Heart right ventricle (tissue), 16 donors: Measurements from ENCODE around the gene BCAR3. TPM values are rescaled to one million over a fixed set of nuclear protein-coding genes. Genes with fewer than 3 reads are reported as not detected.

Source experiments
- ATAC-seq, 8 donors: fragments of 200-7000 bp; cut with Tn5 transposase; one replicate each; pipeline ENCODE4 v1.9.1; 2020; ENCODE audit warnings: mild to moderate bottlenecking in 8 of 8, moderate library complexity in 8 of 8, moderate number of reproducible peaks in 1 of 8
- DNase-seq, 2 donors: peaks; one replicate each; pipeline ENCODE4 v3.0.0-alpha.2; 2020
- H3K27ac ChIP-seq, 10 donors: fragments of 200-600 bp; sonication (generic) in 2 of 10; one replicate each; pipeline versions ENCODE4 v1.5.0 to v1.8.0; 2020 to 2022; ENCODE audit warnings: mild to moderate bottlenecking in 3 of 10
- H3K27me3 ChIP-seq, 7 donors: fragments of 200-600 bp; one replicate each; pipeline ENCODE4 v1.8.0; 2021 to 2022; ENCODE audit warnings: mild to moderate bottlenecking in 2 of 7
- H3K36me3 ChIP-seq, 9 donors: fragments of 200-600 bp; sonication (generic) in 1 of 9; one replicate each; pipeline versions ENCODE4 v1.5.0 to v1.8.0; 2020 to 2022; ENCODE audit warnings: mild to moderate bottlenecking in 2 of 9
- H3K4me1 ChIP-seq, 9 donors: fragments of 200-600 bp; sonication (generic) in 1 of 9; one replicate each; pipeline versions ENCODE4 v1.5.0 to v1.8.0; 2020 to 2022; ENCODE audit warnings: mild to moderate bottlenecking in 4 of 9
- H3K4me3 ChIP-seq, 10 donors: fragments of 200-600 bp; sonication (generic) in 2 of 10; one replicate each; pipeline versions ENCODE4 v1.5.0 to v1.8.0; 2020 to 2022; ENCODE audit warnings: mild to moderate bottlenecking in 7 of 10, moderate library complexity in 2 of 10
- H3K9me3 ChIP-seq, 11 donors: fragments of 200-600 bp in 10 of 11; sonication (generic) in 2 of 11; one replicate each; pipeline versions ENCODE4 v1.5.0 to v1.8.0; 2013 to 2022; ENCODE audit warnings: mild to moderate bottlenecking in 2 of 11, control low read depth in 1 of 11, moderate library complexity in 1 of 11
- WGBS, 2 donors: extraction: QIAGEN DNeasy Blood & Tissue Kit; methylation state at CpG; one replicate each; pipeline ENCODE4 v1.1.7; 2013; ENCODE audit warnings: inconsistent platforms in 1 of 2; 5-methylcytosine and 5-hydroxymethylcytosine counted together
- intact Hi-C, 10 donors: fragments of 100-400 bp; cut with DNase I; formaldehyde crosslinking; loops; one replicate each; pipeline versions ENCODE4 v1.11.1 to v1.14.2; 2022
- polyA plus RNA-seq, 2 donors: library from polyadenylated mRNA; stranded (reverse); fragments of 200-250 nt; gene quantifications; one replicate each; pipeline ENCODE4 v1.2.3, GENCODE V29; 2013
- total RNA-seq, 10 donors: library from RNA; stranded (reverse); fragmentation: NEBNext Ultra II Directional in 3 of 10; extraction: Animal tissue kit (Norgen Biotek cat#: 25700) in 3 of 10; gene quantifications; one replicate each; pipeline versions ENCODE4 v1.2.1 to v1.2.4, GENCODE V29; 2021 to 2023
- TF ChIP-seq, protein P1 (sequence below), 9 donors: fragments of 200-600 bp; sonication (generic) in 2 of 9; IDR thresholded peaks; one replicate each; pipeline versions ENCODE4 v1.5.0 to v1.8.0; 2021 to 2022; ENCODE audit warnings: antibody characterized with exemption in 9 of 9, mild to moderate bottlenecking in 5 of 9, moderate library complexity in 1 of 9
- donor health status: Arrhythmogenic right ventricular cardiomyopathy.
- donor health status: ischemic (EF 13 %, LVEDD 7.1; RV severe dilation, severe dysfunction).
- donor health status: healthy with polysubstance abuse.
- donor health status: DM: no; HTN: yes; CAD: no.
- donor health status: DM: no; HTN: no; CAD: no.
- donor health status: ischemic (EF 25% LVEDD 6.9; RV normal size, moderate dysfunction).
- donor health status: ischemic (EF 25% LVEDD 5.7; RV mildly dilated, moderate dysfunction).
- donor health status: healthy.
- donor health status: DM: yes; HTN: yes; CAD: no.
- donor health status: Ischemic cardiomyopathy.
- donor health status: ischemic (EF 35%, LVEDD 5.7; RV mildly dilated, moderate dysfunction).
- donor health status: nonischemic (EF 11% LVEDD 7.7; RV severe dilation, severe dysfunction).
- donor health status: DM: yes; HTN: yes; CAD: no.
- donor health status: PGD.
- donor health status: ischemic (EF 29% LVEDD 5.4; RV normal size, mild dysfunction).
- donor health status: nonischemic (EF 23%, LVEDD 6.1; RV moderate dilation, normal function).

The BCAR3 gene
- total and polyA plus RNA-seq, 12 donors: 6.6 to 36.0 (median 15.9) TPM

DNA sequence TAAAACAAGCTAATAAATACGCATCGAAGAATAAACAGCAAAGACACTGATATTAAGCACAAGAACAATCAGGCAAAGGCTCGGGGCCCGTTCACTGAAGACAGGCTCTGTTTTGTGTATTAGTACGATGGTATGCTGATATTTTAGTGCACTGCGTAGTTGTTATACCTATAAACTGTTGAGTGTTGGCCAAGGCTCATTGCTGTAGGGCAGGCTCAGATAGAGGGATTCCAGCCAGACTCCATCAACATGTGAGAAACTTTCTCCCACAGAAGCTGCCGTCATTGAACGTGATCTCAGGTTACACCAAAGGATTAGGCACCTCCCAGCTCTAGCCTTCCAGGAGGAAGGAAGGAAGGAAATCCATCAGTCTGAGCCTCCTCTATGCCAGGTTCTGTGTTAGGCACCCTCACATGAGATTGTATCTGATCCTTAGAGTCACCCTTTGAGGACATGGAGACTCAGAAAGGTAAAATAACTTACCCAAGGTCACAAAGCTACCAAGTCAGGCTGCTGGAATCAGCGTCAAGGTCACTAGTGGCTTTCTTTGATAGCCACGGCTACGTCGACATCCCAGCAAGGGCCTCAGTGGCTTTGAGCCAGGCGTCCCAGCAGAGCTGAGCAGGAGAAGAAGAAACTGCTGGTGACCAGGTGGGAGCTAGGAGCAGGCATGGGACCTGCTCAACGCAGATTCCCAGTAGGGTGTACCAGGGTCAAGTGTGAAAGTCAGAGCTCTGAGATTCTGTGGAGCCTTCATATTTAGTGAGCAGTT lies 14.8 kb downstream of the BCAR3 start:
- Histone ChIP-seq H3K36me3 (peaks cover 0 to 17% (median 0%) of the 10 kb centered on the region in 9 donors), H3K4me1 (peaks cover 9 to 100% (median 90%) of the 10 kb centered on the region in 9 donors), H3K27me3 (no peaks in the 10 kb centered on the region), H3K9me3 (no peaks in the 10 kb centered on the region), H3K27ac (peak overlapping the region in 9 of 10 donors; percentile 19 to 63 (median 51)), H3K4me3 (no peak overlapping the region)
- 65 to 71% methylated on average over 14 of the region's 14 CpGs for WGBS, 2 donors
- DNase-seq (peak in 1 of 2 donors; percentile 28), ATAC-seq (peak in 6 of 8 donors; percentile 26 to 65 (median 42))
- intact Hi-C loops: no loop called here
- TF ChIP-seq, protein P1, sequence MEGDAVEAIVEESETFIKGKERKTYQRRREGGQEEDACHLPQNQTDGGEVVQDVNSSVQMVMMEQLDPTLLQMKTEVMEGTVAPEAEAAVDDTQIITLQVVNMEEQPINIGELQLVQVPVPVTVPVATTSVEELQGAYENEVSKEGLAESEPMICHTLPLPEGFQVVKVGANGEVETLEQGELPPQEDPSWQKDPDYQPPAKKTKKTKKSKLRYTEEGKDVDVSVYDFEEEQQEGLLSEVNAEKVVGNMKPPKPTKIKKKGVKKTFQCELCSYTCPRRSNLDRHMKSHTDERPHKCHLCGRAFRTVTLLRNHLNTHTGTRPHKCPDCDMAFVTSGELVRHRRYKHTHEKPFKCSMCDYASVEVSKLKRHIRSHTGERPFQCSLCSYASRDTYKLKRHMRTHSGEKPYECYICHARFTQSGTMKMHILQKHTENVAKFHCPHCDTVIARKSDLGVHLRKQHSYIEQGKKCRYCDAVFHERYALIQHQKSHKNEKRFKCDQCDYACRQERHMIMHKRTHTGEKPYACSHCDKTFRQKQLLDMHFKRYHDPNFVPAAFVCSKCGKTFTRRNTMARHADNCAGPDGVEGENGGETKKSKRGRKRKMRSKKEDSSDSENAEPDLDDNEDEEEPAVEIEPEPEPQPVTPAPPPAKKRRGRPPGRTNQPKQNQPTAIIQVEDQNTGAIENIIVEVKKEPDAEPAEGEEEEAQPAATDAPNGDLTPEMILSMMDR (IDR thresholded peaks at IDR 0.05): no peak

GRCh38 chr1:93665015-93665414 lies 16.6 kb downstream of the BCAR3 start:
- Histone ChIP-seq H3K27ac (peak overlapping the region in 8 of 10 donors; percentile 1 to 72 (median 48)), H3K4me3 (no peak overlapping the region), H3K27me3 (no peaks in the 10 kb centered on the region), H3K4me1 (peaks cover 0 to 99% (median 79%) of the 10 kb centered on the region in 9 donors), H3K36me3 (peaks cover 0 to 16% (median 0%) of the 10 kb centered on the region in 9 donors), H3K9me3 (no peaks in the 10 kb centered on the region)
- intact Hi-C loops: no loop called here
- no peak for DNase-seq
- ATAC-seq: peak in 1 of 8 donors; percentile 12
- 31 to 40% methylated on average over 3 of the region's 3 CpGs for WGBS, 2 donors
- TF ChIP-seq, protein P1 (IDR thresholded peaks at IDR 0.05): no peak

- H3K4me3 ChIP-seq: no peak overlapping the region
- no peak for DNase-seq
- ATAC-seq: no peak
- H3K9me3 ChIP-seq: no peaks in the 10 kb centered on the region
- peaks cover 0 to 96% (median 68%) of the 10 kb centered on the region in 9 donors for H3K4me1 ChIP-seq
- H3K36me3 ChIP-seq: peaks cover 0 to 22% (median 0%) of the 10 kb centered on the region in 9 donors
- TF ChIP-seq, protein P1 (IDR thresholded peaks at IDR 0.05): no peak
- WGBS, 2 donors: 80 to 96% methylated on average over 2 of the region's 2 CpGs
- peak overlapping the region in 4 of 10 donors; percentile 3 to 69 (median 32) for H3K27ac ChIP-seq
- intact Hi-C loops: no loop called here
- no peaks in the 10 kb centered on the region for H3K27me3 ChIP-seq
These were observed 18.4 kb downstream of the BCAR3 start for GRCh38 chr1:93663208-93663614.

DNA sequence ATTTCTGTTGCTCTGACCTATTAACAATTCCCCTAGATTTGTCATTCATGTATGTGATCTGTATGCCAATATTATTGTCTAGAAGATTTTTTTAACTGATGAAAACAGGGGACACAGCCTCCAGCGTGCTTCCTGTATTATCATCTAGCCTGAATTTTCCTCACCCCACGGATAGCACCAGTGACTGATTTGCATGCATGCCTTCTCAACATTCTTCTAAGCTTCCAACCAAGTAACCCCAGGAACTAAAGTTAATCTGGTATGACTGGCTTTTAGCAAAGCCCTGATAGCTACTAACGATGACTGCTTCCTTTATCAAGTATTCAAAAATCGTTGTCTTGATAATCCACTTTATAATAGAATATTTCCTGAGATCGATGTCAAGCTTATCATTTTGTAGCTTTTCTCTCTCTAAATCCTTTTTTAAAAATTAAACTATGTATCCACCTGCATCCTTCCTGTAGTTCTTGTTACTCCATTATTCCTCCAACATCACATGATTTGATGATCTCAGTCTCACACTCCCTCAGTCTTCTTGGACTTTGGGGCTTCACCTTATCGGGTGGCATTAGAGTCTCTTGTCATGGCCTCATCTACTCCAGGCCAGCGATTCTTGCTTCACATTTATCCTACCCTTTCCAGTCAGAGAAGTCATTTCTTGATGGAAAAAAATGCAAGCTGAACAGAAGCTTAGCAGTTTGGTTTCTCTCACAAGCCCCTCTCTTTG lies 19.0 kb downstream of the BCAR3 start:
- 70 to 79% methylated on average over 7 of the region's 7 CpGs for WGBS, 2 donors
- ATAC-seq: no peak
- H3K27ac ChIP-seq: peak overlapping the region in 6 of 10 donors; percentile 3 to 56 (median 8)

More for the DNA sequence above, 19.0 kb downstream of the BCAR3 start:
- no peak overlapping the region for H3K4me3 ChIP-seq
- no peaks in the 10 kb centered on the region for H3K27me3 ChIP-seq
- H3K9me3 ChIP-seq: no peaks in the 10 kb centered on the region
- intact Hi-C loops: no loop called here
- TF ChIP-seq, protein P1 (IDR thresholded peaks at IDR 0.05): no peak
- DNase-seq: no peak
- H3K4me1 ChIP-seq: peaks cover 0 to 91% (median 65%) of the 10 kb centered on the region in 9 donors
- H3K36me3 ChIP-seq: peaks cover 0 to 17% (median 0%) of the 10 kb centered on the region in 9 donors
